Fibroblast of villous mesenchyme (primary cell): ENCODE results near the gene PHEX. TPM values are rescaled to one million over a fixed set of nuclear protein-coding genes. Genes with fewer than 3 reads are reported as not detected.

ENCODE experiments used
- DNase-seq: peaks from one replicate; pipeline ENCODE4 v3.0.0-alpha.2; 2010; ENCODE audit warnings: low read depth
- H3K4me3 ChIP-seq: 2 replicates; pipeline ENCODE4 v1.5.1; 2011; ENCODE audit warnings: low read depth, mild to moderate bottlenecking, low read length
- CTCF ChIP-seq: IDR thresholded peaks from 2 replicates; pipeline ENCODE4 v1.5.1; 2012; ENCODE audit warnings: low read depth, mild to moderate bottlenecking, low read length; ENCODE audit not compliant: insufficient read depth
- total RNA-seq: library from RNA; depleted of rRNA; stranded (reverse); fragments of >200 nt; gene quantifications from 2 replicates; pipeline ENCODE4 v1.2.3, GENCODE V29; 2012

PHEX gene
- total RNA-seq, 1 donor, result 0.43 TPM

GRCh38 chrX:22171287-22172060, 139.3 kb downstream of the PHEX start:
- DNase-seq, result no peak
- no peak overlapping the region for H3K4me3 ChIP-seq

GRCh38 chrX:22173966-22174365, 141.8 kb downstream of the PHEX start:
- DNase-seq, result no peak
- TF ChIP-seq CTCF, result no peak
- H3K4me3 ChIP-seq, result no peak overlapping the region

More at GRCh38 chrX:22171287-22172060, 139.3 kb downstream of the PHEX start:
- no peak for TF ChIP-seq CTCF

- no peak overlapping the region for H3K4me3 ChIP-seq
- no peak for TF ChIP-seq CTCF
- DNase-seq, result no peak
Measured at GRCh38 chrX:22177950-22178515, 145.9 kb downstream of the PHEX start.

- TF ChIP-seq CTCF, result no peak
- H3K4me3 ChIP-seq, result no peak overlapping the region
- DNase-seq, result no peak
Measured at GRCh38 chrX:22184096-22184495, 152.0 kb downstream of the PHEX start.

GRCh38 chrX:22186165-22186564, 154.0 kb downstream of the PHEX start:
- TF ChIP-seq CTCF, result no peak
- H3K4me3 ChIP-seq, result no peak overlapping the region
- no peak for DNase-seq

- peak; percentile 67 for TF ChIP-seq CTCF
- no peak overlapping the region for H3K4me3 ChIP-seq
- peak; percentile 46 for DNase-seq
Measured at GRCh38 chrX:22192419-22193060, 160.4 kb downstream of the PHEX start.
